H7 (cell line): ENCODE measurements around the gene KCNQ1. TPM values are rescaled to one million over a fixed set of nuclear protein-coding genes. Genes with fewer than 3 reads are reported as not detected.
A peak's percentile ranks its signal among the peaks of the same experiment; 100 is the strongest.

Source experiments
- DNase-seq: peaks from one replicate; pipeline ENCODE4 v3.0.0; 2012
- H3K27me3 ChIP-seq: 2 replicates; pipeline ENCODE4 v1.6.0; 2011; ENCODE audit warnings: mild to moderate bottlenecking, low read length; ENCODE audit not compliant: control insufficient read depth, insufficient read depth
- H3K36me3 ChIP-seq: replicated peaks from 2 replicates; pipeline ENCODE4 v1.5.1; 2011; ENCODE audit warnings: low read length; ENCODE audit not compliant: control insufficient read depth, insufficient read depth
- H3K4me3 ChIP-seq: 2 replicates; pipeline ENCODE4 v1.5.1; 2011; ENCODE audit warnings: low read depth, mild to moderate bottlenecking, control low read depth, low read length, moderate library complexity; ENCODE audit not compliant: insufficient read depth
- total RNA-seq: library from RNA; depleted of rRNA; stranded (reverse); fragments of >200 nt; shearing (Covaris generic); gene quantifications from 2 replicates; pipeline ENCODE4 v1.2.3, GENCODE V29; 2014

The KCNQ1 gene
- total RNA-seq, 1 experiment from 2014 or later = 0.48 TPM

- H3K36me3 ChIP-seq = no peaks in the 10 kb centered on the region
- H3K27me3 ChIP-seq = peaks cover 9% of the 10 kb centered on the region
- H3K4me3 ChIP-seq = no peak overlapping the region
- no peak for DNase-seq
Measured at GRCh38 chr11:2748061-2748813, 303.4 kb downstream of the KCNQ1 start.

- Histone ChIP-seq H3K27me3 (peaks cover 11% of the 10 kb centered on the region), H3K36me3 (no peaks in the 10 kb centered on the region), H3K4me3 (no peak overlapping the region)
- no peak for DNase-seq
Measured at GRCh38 chr11:2748814-2749554, 304.2 kb downstream of the KCNQ1 start.

GRCh38 chr11:2750101-2750681 lies 305.4 kb downstream of the KCNQ1 start:
- H3K4me3 ChIP-seq = no peak overlapping the region
- DNase-seq = no peak
- peaks cover 11% of the 10 kb centered on the region for H3K27me3 ChIP-seq
- H3K36me3 ChIP-seq = no peaks in the 10 kb centered on the region

- H3K36me3 ChIP-seq = no peaks in the 10 kb centered on the region
- no peak for DNase-seq
- H3K4me3 ChIP-seq = no peak overlapping the region
- peaks cover 11% of the 10 kb centered on the region for H3K27me3 ChIP-seq
Measured at GRCh38 chr11:2750682-2751522, 306.1 kb downstream of the KCNQ1 start.

- Histone ChIP-seq H3K27me3 (peaks cover 10% of the 10 kb centered on the region), H3K36me3 (no peaks in the 10 kb centered on the region), H3K4me3 (no peak overlapping the region)
- DNase-seq = no peak
Measured at GRCh38 chr11:2751523-2752203, 306.9 kb downstream of the KCNQ1 start.

- no peak for DNase-seq
- H3K27me3 ChIP-seq = peaks cover 9% of the 10 kb centered on the region
- H3K36me3 ChIP-seq = no peaks in the 10 kb centered on the region
- no peak overlapping the region for H3K4me3 ChIP-seq
Measured at GRCh38 chr11:2752204-2752770, 307.5 kb downstream of the KCNQ1 start.

- Histone ChIP-seq H3K27me3 (peaks cover 9% of the 10 kb centered on the region), H3K4me3 (no peak overlapping the region), H3K36me3 (no peaks in the 10 kb centered on the region)
- no peak for DNase-seq
Measured at GRCh38 chr11:2752923-2753322, 308.1 kb downstream of the KCNQ1 start.

- H3K36me3 ChIP-seq = no peaks in the 10 kb centered on the region
- H3K4me3 ChIP-seq = no peak overlapping the region
- no peak for DNase-seq
- H3K27me3 ChIP-seq = peaks cover 9% of the 10 kb centered on the region
Measured at GRCh38 chr11:2754008-2754407, 309.2 kb downstream of the KCNQ1 start.

- H3K36me3 ChIP-seq = no peaks in the 10 kb centered on the region
- H3K4me3 ChIP-seq = no peak overlapping the region
- peaks cover 9% of the 10 kb centered on the region for H3K27me3 ChIP-seq
- no peak for DNase-seq
Measured at GRCh38 chr11:2755071-2755470, 310.3 kb downstream of the KCNQ1 start.

- Histone ChIP-seq H3K4me3 (no peak overlapping the region), H3K27me3 (peaks cover 2% of the 10 kb centered on the region; the same call in 1 of the 2 replicates), H3K36me3 (no peaks in the 10 kb centered on the region)
- peak; percentile 32 for DNase-seq
Measured at GRCh38 chr11:2758751-2759150, 313.9 kb downstream of the KCNQ1 start.

GRCh38 chr11:2759228-2760195 lies 314.7 kb downstream of the KCNQ1 start:
- peak; percentile 53 for DNase-seq
- no peak overlapping the region for H3K4me3 ChIP-seq
- H3K36me3 ChIP-seq = no peaks in the 10 kb centered on the region
- H3K27me3 ChIP-seq = peaks cover 2% of the 10 kb centered on the region; the same call in 1 of the 2 replicates

- Histone ChIP-seq H3K4me3 (no peak overlapping the region), H3K36me3 (no peaks in the 10 kb centered on the region), H3K27me3 (peaks cover 2% of the 10 kb centered on the region; the same call in 1 of the 2 replicates)
- DNase-seq = peak; percentile 38
Measured at GRCh38 chr11:2760196-2760871, 315.5 kb downstream of the KCNQ1 start.
